CD4-positive, alpha-beta T cell treated with Interleukin-17A for 4 hours (primary cell): Measurements from ENCODE around the gene RASGEF1B.
A peak's percentile ranks its signal among the peaks of the same experiment; 100 is the strongest.
"Not testable (repeated sequence)": the region's sequence is repeated elsewhere in the genome, so short reads cannot be mapped to it uniquely, and the experiment has no call there.

Experiments used
- DNase-seq: peaks from one replicate; pipeline ENCODE4 v3.0.0-alpha.2; 2020; ENCODE audit warnings: mixed read lengths

Gene RASGEF1B

DNA sequence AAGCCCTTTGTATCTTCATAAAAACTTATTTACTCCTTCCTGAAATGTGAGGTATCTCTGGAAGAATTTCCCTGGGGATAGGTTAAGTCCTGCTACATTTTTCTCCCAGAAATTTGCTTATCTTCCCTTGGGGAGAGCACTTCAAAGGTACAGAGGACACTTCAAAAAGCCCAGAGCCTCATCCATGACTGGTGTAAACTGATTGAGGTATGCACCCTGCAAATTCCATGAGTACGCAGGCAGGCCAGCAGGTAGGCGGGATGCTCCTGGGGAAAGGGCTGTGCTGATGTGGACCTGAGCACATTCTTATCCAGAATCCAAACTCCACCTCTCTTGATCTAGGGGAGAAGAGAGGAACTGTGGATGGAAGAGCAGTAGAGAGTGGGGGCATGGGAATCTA lies 26.3 kb upstream of the RASGEF1B start:
- no peak for DNase-seq

DNA sequence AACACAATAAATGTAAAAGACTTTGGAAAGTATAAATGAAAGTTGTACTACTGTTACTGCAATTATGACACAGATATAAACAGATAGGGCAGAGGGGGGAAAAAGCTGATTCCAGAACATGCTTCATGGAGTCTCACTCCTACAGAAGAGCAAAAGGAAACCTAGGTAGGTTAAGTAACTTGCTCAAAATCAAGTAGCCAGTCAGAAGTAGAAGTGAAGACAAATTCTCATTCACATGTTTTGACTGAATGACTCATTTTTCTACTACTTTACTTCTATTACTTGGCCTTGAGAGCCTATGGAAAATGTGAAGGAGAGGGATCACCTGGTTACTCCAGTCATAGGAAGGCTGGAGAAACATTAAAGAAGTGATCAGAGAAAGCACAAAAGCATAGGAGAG lies 23.6 kb upstream of the RASGEF1B start:
- DNase-seq, result no peak

GRCh38 chr4:81494031-81494431 lies 22.3 kb upstream of the RASGEF1B start:
- DNase-seq, result no peak

GRCh38 chr4:81492606-81493230 lies 21.0 kb upstream of the RASGEF1B start:
- no peak for DNase-seq

DNA sequence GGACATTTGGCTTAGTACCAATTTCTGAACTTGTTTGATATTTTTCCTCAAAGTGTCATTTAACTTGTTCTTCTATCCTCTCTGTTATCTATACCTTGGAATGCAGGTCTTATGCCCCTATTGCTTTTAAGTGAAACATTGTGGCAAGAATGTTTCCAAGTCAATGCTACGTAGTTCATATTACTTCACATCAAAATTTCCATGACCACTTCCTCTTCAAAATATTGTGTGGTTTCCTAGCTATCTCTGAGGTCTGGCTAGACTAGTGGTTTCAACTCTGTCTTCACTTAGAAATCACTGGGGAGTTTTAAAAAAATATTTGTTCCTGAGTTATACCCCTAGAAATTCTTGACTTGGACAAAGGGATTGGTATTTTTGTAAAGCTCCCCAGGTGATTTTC lies 20.2 kb upstream of the RASGEF1B start:
- no peak for DNase-seq

DNA sequence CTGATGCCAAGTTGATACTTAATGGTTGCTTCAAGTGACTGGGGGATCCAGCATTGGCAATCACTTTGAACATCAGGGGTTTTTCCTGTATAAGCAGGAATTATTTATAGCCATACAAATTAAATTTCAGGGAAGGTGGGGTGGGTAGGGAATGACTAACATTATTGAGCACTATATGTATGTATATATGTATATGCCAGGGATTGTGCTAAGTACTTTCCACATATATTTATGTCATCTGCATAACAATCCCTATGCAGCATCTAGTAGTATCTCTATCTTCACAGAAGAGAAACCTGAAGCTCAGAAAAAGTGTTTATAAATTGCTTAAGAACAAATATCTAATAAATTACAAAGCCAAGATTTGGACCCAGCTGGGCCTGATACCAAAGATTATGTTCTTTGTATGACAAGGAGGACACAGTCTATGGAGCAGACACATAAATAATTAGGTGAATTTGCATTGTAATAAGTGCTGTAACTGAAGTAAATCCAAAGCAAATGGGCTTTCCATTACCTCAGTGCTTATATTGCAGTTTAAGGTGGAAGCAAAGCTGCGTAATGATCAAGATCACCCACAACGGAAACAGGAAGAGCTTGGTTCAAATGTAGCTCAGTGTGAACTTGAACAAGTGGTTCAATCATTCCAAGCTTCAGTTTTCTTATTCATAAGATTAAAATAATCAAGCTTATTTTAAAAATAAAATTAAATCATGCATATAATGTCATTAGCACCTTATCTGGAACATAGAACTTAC lies 18.9 kb upstream of the RASGEF1B start:
- DNase-seq, result no peak

GRCh38 chr4:81486502-81486901 lies 14.8 kb upstream of the RASGEF1B start:
- DNase-seq, result no peak

GRCh38 chr4:81485310-81485980 lies 13.7 kb upstream of the RASGEF1B start:
- DNase-seq, result no peak

GRCh38 chr4:81482326-81482725 lies 10.6 kb upstream of the RASGEF1B start:
- no peak for DNase-seq

GRCh38 chr4:81481151-81481550 lies 9.4 kb upstream of the RASGEF1B start:
- no peak for DNase-seq

GRCh38 chr4:81479573-81479972 lies 7.9 kb upstream of the RASGEF1B start:
- DNase-seq, result not testable (repeated sequence)

DNA sequence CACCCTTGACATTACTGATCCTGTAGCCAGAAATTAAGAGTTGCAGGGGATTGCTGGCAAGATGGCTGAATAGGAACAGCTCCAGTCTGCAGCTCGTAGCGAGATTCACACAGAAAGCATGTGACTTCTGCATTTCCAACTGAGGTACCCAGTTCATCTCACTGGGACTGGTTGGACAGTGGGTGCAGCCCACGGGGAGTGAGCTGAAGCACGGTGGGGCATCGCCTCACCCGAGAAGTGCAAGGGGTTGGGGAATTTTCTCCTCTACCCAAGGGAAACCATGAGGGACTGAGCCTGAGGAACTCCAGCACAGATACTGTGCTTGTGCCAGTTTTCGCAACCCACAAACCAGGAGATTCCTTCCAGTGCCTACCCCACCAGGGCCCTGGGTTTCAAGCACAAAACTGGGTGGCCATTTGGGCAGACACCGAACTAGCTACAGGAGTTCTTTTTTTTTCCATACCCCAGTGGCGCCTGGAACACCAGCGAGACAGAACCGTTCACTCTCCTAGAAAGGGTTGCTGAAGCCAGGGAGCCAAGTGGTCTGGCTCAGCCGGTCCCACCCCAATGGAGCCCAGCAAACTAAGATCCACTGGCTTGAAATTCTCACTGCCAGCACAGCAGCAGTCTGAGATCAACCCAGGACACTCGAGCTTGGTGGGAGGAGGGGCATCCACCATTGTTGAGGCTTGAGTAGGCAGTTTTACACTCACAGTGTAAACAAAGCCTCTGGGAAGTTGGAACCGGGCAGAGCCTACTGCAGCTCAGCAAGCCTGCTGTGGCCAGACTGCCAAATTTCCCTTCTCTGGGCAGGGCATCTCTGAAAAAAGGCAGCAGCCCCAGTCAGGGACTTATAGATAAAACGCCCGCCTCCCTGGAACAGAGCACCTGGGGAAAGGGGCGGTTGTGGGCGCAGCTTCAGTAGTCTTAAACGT lies 1.9 kb upstream of the RASGEF1B start:
- not testable (repeated sequence) for DNase-seq

GRCh38 chr4:81472281-81473182 lies 825 bp upstream of the RASGEF1B start:
- peak; percentile 63 for DNase-seq

DNA sequence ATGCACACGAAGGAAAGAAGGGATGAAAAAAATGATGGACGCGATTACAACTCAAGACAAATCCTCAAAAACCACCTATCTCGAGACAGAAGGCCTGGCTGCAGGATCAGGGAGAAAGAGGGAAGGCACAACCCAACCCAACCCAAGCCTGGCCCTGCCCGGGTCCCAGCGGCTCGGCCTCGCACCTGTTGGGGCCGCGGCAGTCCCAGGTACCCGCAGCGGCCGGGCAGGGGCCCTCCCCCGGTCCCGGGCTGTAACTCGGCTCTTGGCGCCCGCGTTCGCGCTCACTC lies 464 bp downstream of the RASGEF1B start:
- DNase-seq, result no peak

- peak; percentile 49 for DNase-seq
Observed at GRCh38 chr4:81470456-81471297, 1.0 kb downstream of the RASGEF1B start.

DNA sequence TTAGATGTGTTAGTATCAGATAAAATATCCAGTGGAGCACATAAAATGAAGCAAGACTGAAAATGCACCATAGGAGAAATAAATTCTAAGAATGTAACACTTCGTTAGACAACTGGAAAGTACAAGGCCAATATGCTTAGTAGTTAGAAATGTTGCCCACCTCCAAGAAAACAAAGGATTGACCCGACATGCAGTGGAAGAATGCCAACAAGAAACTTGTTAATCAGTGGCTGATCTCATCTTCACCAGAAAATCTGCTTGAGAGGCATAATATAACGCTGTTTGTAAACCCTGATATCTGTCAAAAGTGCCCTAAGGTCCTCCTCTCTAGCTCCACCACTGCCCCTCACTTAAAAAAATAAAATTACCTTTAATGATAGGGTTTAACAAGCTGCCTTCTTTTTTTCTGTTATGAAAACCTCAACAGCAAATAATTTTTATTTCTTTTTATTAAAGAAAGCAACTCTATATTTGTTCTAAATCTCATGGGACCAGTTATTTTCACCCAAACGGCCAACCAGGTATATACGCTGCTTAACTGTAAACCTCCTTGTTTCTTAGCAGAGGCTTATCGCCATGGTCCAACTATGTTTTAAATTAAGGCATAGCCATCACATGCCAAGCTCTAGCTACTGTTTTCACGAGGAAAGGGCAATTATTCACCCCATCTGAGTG lies 1.8 kb downstream of the RASGEF1B start:
- no peak for DNase-seq

DNA sequence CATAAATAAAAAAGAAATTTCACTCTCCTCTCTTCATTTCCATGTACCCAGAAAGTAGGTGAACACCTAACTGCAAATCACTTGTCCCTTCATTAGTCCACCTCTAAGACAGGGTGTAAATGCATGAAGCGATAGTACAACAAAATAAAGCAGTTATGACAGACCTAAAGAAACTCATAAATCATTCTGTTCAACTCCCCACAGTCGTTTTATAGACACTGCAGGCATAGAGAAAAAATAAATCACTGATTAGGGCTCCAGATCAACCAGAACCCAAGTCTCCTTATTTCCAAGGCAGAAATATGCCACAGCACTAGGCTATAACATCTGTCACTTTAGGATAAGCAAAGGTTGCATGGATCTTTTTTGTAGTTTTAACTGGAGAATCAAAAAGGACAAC lies 3.0 kb downstream of the RASGEF1B start:
- no peak for DNase-seq

DNA sequence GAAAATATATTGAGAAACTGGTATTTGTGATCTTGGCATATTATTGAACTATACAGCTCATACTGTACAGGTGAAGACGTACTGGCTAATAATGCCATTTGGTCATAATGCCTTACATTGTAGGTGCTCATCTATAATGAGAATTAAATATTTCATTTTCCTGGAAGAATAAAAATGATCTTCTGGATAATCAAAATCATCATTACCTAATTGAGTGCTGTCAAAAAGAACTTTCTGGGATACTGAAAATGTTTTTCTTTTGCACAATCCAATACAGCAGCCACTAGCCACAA lies 4.1 kb downstream of the RASGEF1B start:
- no peak for DNase-seq

DNA sequence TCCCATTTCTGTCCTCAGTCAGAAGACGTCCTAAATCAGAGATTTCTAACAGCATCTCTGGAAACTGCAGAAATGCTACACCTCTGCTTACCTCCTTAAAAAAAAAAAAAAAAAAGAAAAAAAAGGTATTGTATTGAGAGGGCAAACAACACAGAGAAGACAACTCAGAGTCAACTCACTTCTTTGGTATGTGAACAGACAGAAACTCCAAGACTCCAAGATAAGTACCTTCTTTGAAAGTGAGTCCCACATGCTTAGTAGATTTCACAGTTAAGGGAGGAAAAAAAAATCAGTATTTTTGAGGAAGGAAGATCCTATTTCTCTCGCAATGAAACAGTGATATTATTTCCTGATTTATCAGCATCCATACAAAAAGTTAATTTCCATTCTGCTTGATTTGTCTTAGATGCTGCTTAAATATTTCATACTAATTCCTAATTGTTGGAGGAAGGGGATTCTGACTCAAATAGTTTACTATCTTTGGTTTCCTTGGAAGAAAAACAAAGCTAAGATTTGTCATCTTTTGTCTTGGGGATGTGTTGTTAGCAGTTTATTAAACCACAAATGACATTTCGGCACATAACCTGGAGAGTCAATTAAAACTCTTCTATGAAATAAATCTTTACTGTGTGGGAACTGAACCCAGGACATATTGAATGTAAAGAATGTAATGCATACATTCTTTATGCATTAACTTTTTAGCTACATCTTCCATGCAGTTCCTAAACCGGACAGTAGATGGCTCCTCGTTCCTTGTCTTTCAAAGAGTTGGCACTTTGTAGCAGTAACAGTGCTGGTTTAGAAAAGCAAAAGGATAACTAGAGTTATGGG lies 4.7 kb downstream of the RASGEF1B start:
- DNase-seq, result peak; percentile 82
